Stimulated activated CD8-positive, alpha-beta memory T cell treated with anti-CD3 and anti-CD28 coated beads, Interleukin-4, amount 100 ng/mL, for 1 hour (primary cell): ENCODE data around the gene DNPEP.

ENCODE experiments used
- DNase-seq, 2 donors: peaks; one replicate each; pipeline ENCODE4 v3.0.0-alpha.2; 2020; ENCODE audit warnings: low read depth in 2 of 2, low spot score in 1 of 2

The DNPEP gene

GRCh38 chr2:219387306-219388120, at the start of gene DNPEP:
Gene DNPEP, minus strand, starts transcription at chr2:219387912. Its CDS starts 118 bp downstream, at chr2:219387794.
- DNase-seq, result peak; percentile 95 to 96

DNA sequence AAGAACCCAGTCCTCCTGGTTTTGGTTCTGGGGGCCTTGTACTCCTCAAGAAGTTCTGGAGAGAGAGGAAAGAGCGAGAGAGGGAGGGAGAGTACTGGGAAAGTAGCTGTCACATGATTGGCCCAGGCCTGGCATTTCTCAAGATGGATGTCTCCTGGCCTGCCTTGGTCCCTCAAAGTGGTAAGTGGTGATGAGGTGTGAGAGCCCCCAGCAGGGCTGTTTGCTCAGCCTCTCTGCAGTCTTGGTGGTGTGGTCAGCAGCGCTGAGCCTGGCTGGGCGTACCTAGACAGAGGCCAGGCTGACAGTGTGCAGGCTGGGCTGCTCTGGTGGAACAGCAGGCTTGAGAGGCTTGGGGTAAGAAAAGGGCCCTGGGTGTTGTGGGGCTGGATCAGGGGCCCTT, 49.4 kb upstream of the DNPEP start:
- DNase-seq, result no peak

- no peak for DNase-seq
These were observed 48.8 kb upstream of the DNPEP start for GRCh38 chr2:219436491-219436890.

- no peak for DNase-seq
These were observed 48.0 kb upstream of the DNPEP start for GRCh38 chr2:219435701-219436100.

DNA sequence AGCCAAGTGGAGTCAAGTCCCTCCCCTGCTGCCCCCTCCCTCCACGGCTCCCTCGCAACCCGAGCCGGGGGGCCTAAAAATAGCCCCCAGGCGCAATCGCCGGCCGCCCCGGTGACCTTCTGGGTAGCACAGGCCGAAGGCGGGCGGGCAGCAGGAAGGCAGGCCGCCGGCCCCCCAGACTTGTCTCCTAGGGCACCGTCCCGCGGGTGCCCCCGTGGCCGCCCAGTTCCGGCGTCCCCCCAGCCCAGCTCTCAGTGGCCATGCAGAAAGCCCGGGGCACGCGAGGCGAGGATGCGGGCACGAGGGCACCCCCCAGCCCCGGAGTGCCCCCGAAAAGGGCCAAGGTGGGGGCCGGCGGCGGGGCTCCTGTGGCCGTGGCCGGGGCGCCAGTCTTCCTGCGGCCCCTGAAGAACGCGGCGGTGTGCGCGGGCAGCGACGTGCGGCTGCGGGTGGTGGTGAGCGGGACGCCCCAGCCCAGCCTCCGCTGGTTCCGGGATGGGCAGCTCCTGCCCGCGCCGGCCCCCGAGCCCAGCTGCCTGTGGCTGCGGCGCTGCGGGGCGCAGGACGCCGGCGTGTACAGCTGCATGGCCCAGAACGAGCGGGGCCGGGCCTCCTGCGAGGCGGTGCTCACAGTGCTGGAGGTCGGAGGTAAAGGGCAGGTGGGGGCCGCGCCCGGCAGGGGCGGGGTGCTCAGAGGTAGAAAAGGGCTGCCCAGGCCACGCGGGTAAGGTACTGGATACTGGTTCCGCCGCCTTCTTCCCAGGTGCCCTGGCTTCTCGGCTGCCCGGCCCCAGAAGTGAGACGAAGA, 47.2 kb upstream of the DNPEP start, which contains the start of gene SPEG:
TSS of gene SPEG (plus strand) at position 126 of the 808 bp plus-strand sequence. CDS start at position 261, 135 bp downstream.
- DNase-seq, result no peak

- DNase-seq, result no peak
These were observed 46.7 kb upstream of the DNPEP start for GRCh38 chr2:219434468-219434717.

GRCh38 chr2:219433666-219434467, 46.2 kb upstream of the DNPEP start:
- DNase-seq, result no peak

GRCh38 chr2:219430633-219431615, 43.2 kb upstream of the DNPEP start:
- no peak for DNase-seq

DNA sequence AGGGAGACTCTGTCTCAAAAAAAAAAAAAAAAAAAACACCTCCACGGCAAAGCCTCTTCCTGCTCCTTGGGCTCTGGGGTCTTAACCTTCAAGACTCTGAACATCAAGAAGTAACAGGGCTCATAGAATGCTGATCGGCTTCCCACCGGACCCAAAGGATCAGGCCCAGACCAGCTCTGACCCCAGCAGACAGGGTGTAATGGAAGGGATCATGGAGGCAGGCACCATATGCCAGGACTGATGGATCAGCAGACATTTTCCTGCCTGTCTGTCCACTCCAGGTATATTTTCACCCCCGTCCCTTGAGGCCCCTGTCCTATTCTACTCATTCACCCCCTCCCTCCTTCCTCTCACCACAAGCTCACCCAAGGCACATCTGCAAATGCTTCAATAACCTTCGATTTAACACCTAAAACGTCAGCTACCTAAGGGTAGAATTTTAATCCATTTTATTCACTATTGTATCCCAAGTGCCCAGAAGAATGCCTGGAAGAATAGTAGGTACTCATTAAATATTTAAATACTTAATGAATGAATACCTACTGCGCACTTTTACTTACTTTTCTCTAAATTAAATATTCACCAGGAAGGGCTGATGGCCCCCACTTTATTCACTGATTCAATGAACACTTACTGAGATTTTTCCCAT, 42.4 kb upstream of the DNPEP start:
- no peak for DNase-seq

GRCh38 chr2:219428469-219428868, 40.8 kb upstream of the DNPEP start:
- no peak for DNase-seq

GRCh38 chr2:219426534-219427136, 38.9 kb upstream of the DNPEP start:
- DNase-seq, result no peak

GRCh38 chr2:219426068-219426443, 38.3 kb upstream of the DNPEP start:
- no peak for DNase-seq

DNA sequence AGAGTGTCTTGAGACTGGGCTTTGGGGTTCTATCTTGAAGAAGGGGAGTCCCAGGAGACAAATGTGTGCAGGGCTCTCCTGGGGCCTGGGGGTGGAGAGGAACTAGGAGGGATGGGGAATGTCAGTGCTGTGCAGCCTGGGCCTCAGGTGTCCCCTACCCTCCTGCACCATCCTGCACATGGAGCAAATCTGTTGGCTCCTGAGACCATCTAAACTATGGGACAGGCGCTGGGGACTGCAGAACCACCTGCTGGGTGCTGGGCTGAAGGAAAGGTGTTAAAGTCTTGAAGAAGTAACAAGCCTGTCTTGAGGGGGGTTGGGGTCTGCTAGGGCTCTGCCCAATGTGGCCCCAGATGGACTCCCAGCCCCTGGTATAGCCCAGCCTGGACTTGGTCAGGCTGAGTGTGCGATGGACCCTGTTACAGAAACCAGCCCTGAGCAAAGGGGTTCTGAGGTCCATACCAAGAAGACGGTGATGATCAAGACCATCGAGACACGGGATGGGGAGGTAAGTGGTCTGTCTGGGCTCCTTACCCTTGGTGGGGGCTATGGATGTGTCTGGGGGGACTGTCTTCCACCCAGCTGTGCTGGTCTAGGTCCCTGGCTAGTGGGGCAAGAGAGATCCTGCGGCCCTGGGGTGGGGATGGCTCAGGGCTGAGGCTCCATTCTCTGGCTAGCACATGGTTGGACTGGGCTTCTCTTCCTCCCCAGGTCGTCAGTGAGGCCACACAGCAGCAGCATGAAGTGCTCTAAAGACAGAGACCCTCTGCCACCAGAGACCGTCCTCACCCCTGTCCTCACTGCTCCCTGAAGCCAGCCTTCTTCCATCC, 37.7 kb upstream of the DNPEP start:
- DNase-seq, result no peak

DNA sequence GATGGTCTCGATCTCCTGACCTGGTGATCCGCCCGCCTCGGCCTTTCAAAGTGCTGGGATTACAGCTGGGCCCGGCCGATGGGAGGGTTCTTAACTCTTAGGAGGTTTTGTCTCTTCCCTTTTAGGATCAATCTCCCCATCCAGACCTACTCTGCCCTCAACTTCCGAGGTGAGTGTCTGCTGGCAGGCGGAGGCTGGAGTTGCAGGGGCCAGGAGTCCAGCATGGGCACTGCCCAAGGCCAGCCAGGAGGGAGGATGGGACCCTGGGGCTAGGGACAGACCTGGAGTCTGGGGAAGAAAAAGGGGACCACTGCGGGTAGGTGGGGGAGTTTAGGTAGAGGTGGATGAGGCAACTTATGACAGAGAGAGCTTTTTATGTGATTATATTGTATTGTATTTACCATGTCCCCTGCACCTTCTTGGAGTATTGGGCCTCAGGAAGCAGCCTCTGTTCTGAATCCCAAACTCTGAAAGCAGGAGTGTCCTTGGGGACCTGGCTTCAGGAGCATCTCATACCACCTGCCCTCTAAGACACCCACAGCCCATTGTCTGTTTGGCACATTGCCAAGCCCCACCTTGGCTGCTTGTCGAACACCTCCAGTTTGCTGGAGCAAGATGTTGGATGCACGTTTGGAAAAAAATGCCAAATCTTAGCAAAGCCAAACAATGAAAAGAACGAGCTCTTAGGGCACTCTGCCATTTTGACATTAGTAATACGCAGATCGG, 36.1 kb upstream of the DNPEP start:
- DNase-seq, result no peak

DNA sequence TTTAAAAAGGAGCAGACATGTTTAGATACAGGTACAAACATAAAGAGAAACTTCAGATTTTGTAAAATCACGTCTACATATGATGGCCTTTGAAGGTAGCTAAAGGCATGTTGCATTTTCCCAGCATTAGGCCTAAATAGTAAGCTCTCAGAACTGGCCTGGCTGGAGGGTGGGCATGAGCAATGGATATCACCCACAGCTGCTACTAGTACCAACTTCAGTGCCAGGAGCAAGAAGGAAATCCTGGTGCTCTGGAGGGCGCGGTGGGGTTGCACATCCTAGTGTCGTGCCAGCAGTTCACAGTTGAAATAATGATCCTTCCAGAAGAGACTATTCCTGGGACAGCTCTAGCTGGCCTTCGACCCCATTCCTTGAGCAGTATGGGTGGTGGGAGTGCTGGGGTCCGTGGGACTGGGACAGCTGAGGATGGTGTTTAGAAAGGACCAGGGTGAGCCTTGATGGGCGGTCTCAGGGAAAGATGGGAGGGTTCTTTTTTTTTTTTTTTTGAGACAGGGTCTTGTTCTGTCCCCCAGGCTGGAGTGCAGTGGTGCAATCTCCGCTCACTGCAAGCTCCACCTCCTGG, 35.3 kb upstream of the DNPEP start:
- no peak for DNase-seq

DNA sequence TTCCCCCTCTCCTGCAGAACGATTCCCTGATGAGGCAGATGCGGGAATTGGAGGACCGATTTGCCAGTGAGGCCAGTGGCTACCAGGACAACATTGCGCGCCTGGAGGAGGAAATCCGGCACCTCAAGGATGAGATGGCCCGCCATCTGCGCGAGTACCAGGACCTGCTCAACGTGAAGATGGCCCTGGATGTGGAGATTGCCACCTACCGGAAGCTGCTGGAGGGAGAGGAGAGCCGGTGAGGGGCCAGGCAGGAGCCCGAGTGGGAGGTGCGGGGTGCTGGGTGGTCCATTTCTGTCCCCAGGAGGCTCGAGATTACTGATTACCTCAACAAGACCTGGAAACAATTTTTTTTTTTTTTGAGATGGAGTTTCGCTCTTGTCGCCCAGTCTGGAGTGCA, 33.6 kb upstream of the DNPEP start:
- DNase-seq, result no peak

DNA sequence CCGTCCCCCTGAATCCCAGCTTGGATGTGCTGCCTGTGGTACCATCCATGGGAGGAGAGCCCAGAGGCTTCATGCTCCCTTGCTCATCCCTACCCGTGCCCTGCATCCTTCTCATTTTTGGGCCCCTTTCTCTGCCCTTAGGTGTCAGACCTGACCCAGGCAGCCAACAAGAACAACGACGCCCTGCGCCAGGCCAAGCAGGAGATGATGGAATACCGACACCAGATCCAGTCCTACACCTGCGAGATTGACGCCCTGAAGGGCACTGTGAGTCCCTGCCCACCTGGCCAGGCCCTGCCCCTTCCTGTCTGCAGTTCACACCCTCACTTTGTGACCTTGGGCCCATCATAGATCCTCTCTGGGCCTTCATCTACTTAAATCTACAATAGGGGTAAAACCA, 33.0 kb upstream of the DNPEP start:
- no peak for DNase-seq
